Measurements from ENCODE around the gene NHSL2.

Gene NHSL2

DNA sequence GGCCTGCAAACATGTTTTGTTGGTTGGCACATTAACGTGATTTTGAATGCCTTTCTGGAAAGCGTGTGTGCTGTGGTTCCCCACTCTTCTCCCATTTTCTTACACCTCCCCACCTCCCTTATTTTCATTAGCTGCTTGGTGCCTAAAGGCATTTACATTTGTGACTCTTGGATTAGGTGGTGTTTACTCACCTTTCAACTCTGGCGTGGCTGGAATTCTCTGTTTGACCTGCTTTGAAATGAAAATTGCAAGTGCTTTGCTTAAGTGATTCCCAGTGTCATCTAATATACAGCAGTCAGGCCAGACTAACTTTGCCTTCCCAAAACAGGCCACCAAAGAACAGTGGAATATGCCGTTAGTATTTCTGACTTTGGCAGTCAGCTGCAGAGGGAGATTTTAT lies 80.5 kb downstream of the NHSL2 start:
- TF ChIP-seq ZFX (IDR thresholded peaks at IDR 0.05; ENCODE audit: borderline replicate concordance) (no peak), CTCF (IDR thresholded peaks at IDR 0.05) (no peak)
- H3K27ac ChIP-seq = no peak overlapping the region

DNA sequence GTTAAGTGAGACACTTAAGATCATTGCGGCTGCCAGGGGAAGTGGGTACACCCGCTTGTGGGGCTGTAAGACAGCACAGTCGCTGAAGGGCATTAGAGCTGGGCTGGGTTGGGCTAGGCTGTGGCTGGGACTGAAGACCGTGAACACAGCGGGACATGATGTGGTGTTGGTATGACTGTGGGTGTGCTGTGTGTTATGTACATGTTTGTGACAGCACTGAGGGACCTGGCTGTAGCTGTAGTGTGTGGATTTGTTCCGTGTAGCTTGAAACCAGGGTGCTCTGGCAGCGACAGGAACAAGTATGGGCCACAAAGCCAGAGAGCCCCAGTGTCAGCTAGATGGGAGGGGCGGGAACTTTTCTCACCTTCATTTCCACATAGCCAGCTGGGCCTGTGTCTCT lies 82.1 kb downstream of the NHSL2 start:
- TF ChIP-seq ZFX (IDR thresholded peaks at IDR 0.05; ENCODE audit: borderline replicate concordance) (no peak), CTCF (IDR thresholded peaks at IDR 0.05) (no peak)
- H3K27ac ChIP-seq = no peak overlapping the region

- TF ChIP-seq CTCF (IDR thresholded peaks at IDR 0.05) (no peak), ZFX (IDR thresholded peaks at IDR 0.05; ENCODE audit: borderline replicate concordance) (no peak)
- no peak overlapping the region for H3K27ac ChIP-seq
Measured at GRCh38 chrX:71993371-71993770, 82.7 kb downstream of the NHSL2 start.

DNA sequence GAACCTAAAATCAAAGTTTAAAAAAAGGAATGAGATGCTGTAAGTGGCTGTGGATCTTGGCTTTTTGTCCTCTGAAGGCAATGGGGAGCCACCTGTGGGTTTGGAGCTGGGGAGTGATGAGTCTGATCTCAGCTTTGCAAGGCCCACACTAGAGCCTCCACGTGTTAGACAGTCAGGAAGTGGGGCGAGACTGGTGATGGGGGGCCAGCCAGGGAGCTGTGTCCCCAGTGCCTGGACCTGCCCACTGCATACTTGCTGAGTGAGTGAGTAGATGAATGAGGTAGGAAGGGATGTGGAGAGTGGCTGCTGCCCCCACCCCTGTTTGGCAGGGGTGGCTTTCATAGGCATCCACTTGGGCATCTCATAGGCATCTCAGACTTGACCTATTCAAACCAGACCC lies 84.0 kb downstream of the NHSL2 start:
- H3K27ac ChIP-seq = no peak overlapping the region
- TF ChIP-seq ZFX (IDR thresholded peaks at IDR 0.05; ENCODE audit: borderline replicate concordance) = no peak
- no peak for TF ChIP-seq CTCF (IDR thresholded peaks at IDR 0.05)

DNA sequence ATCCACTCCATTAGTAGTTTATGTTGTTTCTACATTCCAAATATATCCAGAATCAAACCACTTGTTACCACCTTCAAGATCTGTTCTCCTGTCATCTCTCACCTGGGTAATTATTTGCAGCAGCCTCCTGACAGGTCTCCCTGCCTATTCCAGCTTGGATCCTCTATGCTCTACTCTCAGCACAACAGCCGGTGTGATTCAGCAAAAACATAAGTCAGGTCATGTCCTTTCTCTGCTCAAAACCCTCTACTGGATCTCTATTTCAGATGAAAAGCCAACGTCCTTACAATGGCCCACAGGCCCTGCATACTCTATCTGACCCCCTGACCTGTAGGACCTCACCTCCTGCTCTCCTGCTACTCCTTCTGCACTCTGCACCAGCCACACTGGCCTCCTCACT lies 84.5 kb downstream of the NHSL2 start:
- H3K27ac ChIP-seq = no peak overlapping the region
- TF ChIP-seq ZFX (IDR thresholded peaks at IDR 0.05; ENCODE audit: borderline replicate concordance) = no peak
- no peak for TF ChIP-seq CTCF (IDR thresholded peaks at IDR 0.05)

DNA sequence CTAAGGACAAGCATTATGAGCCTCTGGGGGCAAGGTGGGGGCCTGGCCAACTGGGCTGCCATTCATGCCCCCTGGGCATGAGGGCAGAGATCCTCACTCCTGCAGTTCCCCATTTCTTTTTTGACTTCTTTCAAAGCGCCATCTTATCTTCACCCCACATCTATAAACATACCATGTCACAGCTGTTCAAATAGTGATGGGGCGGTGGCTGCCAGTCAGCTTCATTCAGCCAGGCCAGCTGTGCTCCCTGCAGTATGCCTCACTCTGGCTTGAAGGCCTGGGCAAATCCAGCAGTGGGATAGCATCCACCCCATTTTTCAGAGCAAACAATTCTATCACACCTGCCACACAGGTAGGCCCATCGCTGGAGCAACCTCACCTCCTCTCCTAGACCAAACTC lies 85.5 kb downstream of the NHSL2 start:
- TF ChIP-seq ZFX (IDR thresholded peaks at IDR 0.05; ENCODE audit: borderline replicate concordance) (no peak), CTCF (IDR thresholded peaks at IDR 0.05) (no peak)
- H3K27ac ChIP-seq = no peak overlapping the region

DNA sequence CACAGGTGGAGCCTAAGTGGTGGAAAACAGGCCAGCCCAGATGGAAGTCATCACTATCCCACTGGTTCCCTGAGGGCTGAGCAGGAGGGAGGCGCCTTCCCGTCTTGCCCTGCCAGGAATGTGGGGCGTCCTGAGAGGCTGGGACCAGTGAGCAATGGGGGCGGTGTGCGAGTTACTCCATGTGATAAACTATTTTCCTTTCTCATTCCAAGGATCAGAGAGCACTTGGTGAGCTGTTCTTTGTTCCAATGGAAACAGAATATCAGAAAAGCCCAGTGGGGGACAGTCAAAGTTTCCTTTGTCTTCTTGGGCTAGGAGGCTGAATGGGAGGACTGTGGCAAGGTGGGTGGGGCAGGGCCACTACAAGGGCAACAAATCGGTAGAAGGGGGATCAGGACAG lies 86.2 kb downstream of the NHSL2 start:
- H3K27ac ChIP-seq = no peak overlapping the region
- TF ChIP-seq ZFX (IDR thresholded peaks at IDR 0.05; ENCODE audit: borderline replicate concordance) (no peak), CTCF (IDR thresholded peaks at IDR 0.05) (no peak)

All from 22Rv1 (cell line).